GM10266 (cell line): ENCODE measurements around the gene FSTL5.

ENCODE experiments used
- DNase-seq: peaks from one replicate; pipeline ENCODE4 v3.0.0; 2012; ENCODE audit errors: extremely low spot score
- CTCF ChIP-seq: IDR thresholded peaks from 2 replicates; pipeline ENCODE4 v1.5.1; 2012; ENCODE audit warnings: mild to moderate bottlenecking, low read depth; ENCODE audit not compliant: control insufficient read depth, insufficient read depth; ENCODE audit errors: missing control alignments

FSTL5 gene

GRCh38 chr4:162102713-162103112 is 61.1 kb downstream of the FSTL5 start:
- DNase-seq, result no peak
- TF ChIP-seq CTCF, result no peak

- DNase-seq, result no peak
- no peak for TF ChIP-seq CTCF
Measured at GRCh38 chr4:162101337-162101736, 62.5 kb downstream of the FSTL5 start.

GRCh38 chr4:162075726-162076125 is 88.1 kb downstream of the FSTL5 start:
- no peak for DNase-seq

GRCh38 chr4:162061214-162061613 is 102.6 kb downstream of the FSTL5 start:
- no peak for TF ChIP-seq CTCF
- no peak for DNase-seq

More at GRCh38 chr4:162075726-162076125, 88.1 kb downstream of the FSTL5 start:
- TF ChIP-seq CTCF, result no peak

GRCh38 chr4:162059656-162060055 is 104.1 kb downstream of the FSTL5 start:
- no peak for DNase-seq
- TF ChIP-seq CTCF, result no peak

GRCh38 chr4:162056990-162057389 is 106.8 kb downstream of the FSTL5 start:
- DNase-seq, result no peak
- TF ChIP-seq CTCF, result no peak

- TF ChIP-seq CTCF, result no peak
Measured at GRCh38 chr4:162046135-162046534, 117.7 kb downstream of the FSTL5 start.

More at GRCh38 chr4:162046135-162046534, 117.7 kb downstream of the FSTL5 start:
- DNase-seq, result no peak
